ENCODE results near the gene MACF1. TPM values are rescaled to one million over a fixed set of nuclear protein-coding genes. Genes with fewer than 3 reads are reported as not detected.

MACF1 gene
- total RNA-seq, 1 experiment from 2014 or later, result 265 TPM

Other genes starting within 250 kb of the MACF1 start
- 76.3 and 87.0 TPM in 2 replicates for gene AKIRIN1, start 213.4 kb upstream of the MACF1 start, total RNA-seq (2021)
- gene NDUFS5, start 178.3 kb upstream of the MACF1 start, total RNA-seq (2021), result 279 and 284 TPM in 2 replicates

Data from A673 (cell line).